ENCODE data around the gene ECHS1. TPM values are rescaled to one million over a fixed set of nuclear protein-coding genes. Genes with fewer than 3 reads are reported as not detected.

ECHS1 gene
- total and polyA plus RNA-seq, 9 of the 15 experiments (the other 6 are each of a cell fraction or from before 2014, with no cell fraction given): 16.6 to 100 (median 68.1) TPM

DNA sequence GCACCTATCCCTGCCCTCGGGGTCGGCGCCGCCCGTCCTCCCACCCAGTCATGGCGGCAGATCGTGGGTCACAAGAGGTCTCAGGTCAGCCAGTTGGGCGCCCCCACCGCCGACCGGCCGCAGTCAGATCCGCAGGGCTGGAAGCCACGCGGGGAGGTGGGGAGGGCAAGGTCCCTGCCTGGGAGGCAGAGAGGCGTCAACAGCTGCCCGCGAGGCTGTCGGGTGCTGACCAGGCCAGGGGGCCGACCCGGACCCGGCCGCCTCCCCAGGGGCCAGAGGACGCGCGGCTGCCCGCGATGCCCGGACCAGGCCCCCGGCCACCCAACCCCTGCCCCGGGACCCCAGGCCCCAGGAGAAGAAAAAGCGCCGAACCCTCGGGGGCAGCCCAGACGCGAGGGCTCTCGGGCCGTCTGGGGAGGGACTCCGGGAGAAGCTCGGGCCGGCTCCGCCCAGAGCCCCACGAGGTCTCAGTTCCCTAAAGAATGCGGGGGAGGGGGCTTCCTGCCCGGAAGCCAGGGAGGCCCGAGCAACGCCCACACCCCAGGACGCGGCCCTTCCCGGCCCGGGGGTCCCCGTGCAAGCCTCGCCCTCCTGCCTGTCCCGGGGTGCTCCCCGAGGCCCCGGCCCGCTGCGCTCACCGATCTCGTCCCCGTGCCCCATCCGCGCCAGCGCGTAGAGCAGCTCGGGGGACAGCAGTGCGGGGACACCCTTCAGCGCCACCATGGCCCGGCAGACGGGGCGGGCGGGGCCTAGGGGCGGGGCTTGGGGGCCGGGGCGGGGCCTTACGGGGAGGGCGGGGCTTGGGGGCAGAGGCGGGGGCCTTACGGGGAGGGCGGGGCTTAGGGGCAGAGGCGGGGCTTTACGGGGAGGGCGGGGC, 15.6 kb downstream of the ECHS1 start, which contains the start of gene FUOM (continued):
- TF ChIP-seq GTF2F1 (IDR thresholded peaks at IDR 0.05; ENCODE audit: low read depth, low read length) (no peak), XRCC5 (IDR thresholded peaks at IDR 0.05; ENCODE audit: low read depth, low read length) (no peak), SMARCA5 (IDR thresholded peaks at IDR 0.05) (no peak), MTA3 (IDR thresholded peaks at IDR 0.05; ENCODE audit: borderline replicate concordance) (no peak), EP400 (IDR thresholded peaks at IDR 0.05) (peak; percentile 63; the same call in 1 of the 2 replicates), TCFL5 (CRISPR knock-in tag; conservative IDR thresholded peaks at IDR 0.05) (no peak), L3MBTL2 (IDR thresholded peaks at IDR 0.05) (peak; percentile 85)
- TF ChIP-seq, protein P1, sequence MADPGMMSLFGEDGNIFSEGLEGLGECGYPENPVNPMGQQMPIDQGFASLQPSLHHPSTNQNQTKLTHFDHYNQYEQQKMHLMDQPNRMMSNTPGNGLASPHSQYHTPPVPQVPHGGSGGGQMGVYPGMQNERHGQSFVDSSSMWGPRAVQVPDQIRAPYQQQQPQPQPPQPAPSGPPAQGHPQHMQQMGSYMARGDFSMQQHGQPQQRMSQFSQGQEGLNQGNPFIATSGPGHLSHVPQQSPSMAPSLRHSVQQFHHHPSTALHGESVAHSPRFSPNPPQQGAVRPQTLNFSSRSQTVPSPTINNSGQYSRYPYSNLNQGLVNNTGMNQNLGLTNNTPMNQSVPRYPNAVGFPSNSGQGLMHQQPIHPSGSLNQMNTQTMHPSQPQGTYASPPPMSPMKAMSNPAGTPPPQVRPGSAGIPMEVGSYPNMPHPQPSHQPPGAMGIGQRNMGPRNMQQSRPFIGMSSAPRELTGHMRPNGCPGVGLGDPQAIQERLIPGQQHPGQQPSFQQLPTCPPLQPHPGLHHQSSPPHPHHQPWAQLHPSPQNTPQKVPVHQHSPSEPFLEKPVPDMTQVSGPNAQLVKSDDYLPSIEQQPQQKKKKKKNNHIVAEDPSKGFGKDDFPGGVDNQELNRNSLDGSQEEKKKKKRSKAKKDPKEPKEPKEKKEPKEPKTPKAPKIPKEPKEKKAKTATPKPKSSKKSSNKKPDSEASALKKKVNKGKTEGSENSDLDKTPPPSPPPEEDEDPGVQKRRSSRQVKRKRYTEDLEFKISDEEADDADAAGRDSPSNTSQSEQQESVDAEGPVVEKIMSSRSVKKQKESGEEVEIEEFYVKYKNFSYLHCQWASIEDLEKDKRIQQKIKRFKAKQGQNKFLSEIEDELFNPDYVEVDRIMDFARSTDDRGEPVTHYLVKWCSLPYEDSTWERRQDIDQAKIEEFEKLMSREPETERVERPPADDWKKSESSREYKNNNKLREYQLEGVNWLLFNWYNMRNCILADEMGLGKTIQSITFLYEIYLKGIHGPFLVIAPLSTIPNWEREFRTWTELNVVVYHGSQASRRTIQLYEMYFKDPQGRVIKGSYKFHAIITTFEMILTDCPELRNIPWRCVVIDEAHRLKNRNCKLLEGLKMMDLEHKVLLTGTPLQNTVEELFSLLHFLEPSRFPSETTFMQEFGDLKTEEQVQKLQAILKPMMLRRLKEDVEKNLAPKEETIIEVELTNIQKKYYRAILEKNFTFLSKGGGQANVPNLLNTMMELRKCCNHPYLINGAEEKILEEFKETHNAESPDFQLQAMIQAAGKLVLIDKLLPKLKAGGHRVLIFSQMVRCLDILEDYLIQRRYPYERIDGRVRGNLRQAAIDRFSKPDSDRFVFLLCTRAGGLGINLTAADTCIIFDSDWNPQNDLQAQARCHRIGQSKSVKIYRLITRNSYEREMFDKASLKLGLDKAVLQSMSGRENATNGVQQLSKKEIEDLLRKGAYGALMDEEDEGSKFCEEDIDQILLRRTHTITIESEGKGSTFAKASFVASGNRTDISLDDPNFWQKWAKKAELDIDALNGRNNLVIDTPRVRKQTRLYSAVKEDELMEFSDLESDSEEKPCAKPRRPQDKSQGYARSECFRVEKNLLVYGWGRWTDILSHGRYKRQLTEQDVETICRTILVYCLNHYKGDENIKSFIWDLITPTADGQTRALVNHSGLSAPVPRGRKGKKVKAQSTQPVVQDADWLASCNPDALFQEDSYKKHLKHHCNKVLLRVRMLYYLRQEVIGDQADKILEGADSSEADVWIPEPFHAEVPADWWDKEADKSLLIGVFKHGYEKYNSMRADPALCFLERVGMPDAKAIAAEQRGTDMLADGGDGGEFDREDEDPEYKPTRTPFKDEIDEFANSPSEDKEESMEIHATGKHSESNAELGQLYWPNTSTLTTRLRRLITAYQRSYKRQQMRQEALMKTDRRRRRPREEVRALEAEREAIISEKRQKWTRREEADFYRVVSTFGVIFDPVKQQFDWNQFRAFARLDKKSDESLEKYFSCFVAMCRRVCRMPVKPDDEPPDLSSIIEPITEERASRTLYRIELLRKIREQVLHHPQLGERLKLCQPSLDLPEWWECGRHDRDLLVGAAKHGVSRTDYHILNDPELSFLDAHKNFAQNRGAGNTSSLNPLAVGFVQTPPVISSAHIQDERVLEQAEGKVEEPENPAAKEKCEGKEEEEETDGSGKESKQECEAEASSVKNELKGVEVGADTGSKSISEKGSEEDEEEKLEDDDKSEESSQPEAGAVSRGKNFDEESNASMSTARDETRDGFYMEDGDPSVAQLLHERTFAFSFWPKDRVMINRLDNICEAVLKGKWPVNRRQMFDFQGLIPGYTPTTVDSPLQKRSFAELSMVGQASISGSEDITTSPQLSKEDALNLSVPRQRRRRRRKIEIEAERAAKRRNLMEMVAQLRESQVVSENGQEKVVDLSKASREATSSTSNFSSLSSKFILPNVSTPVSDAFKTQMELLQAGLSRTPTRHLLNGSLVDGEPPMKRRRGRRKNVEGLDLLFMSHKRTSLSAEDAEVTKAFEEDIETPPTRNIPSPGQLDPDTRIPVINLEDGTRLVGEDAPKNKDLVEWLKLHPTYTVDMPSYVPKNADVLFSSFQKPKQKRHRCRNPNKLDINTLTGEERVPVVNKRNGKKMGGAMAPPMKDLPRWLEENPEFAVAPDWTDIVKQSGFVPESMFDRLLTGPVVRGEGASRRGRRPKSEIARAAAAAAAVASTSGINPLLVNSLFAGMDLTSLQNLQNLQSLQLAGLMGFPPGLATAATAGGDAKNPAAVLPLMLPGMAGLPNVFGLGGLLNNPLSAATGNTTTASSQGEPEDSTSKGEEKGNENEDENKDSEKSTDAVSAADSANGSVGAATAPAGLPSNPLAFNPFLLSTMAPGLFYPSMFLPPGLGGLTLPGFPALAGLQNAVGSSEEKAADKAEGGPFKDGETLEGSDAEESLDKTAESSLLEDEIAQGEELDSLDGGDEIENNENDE (IDR thresholded peaks at IDR 0.05; ENCODE audit: low read depth, low read length): no peak
- TF ChIP-seq, protein P2, sequence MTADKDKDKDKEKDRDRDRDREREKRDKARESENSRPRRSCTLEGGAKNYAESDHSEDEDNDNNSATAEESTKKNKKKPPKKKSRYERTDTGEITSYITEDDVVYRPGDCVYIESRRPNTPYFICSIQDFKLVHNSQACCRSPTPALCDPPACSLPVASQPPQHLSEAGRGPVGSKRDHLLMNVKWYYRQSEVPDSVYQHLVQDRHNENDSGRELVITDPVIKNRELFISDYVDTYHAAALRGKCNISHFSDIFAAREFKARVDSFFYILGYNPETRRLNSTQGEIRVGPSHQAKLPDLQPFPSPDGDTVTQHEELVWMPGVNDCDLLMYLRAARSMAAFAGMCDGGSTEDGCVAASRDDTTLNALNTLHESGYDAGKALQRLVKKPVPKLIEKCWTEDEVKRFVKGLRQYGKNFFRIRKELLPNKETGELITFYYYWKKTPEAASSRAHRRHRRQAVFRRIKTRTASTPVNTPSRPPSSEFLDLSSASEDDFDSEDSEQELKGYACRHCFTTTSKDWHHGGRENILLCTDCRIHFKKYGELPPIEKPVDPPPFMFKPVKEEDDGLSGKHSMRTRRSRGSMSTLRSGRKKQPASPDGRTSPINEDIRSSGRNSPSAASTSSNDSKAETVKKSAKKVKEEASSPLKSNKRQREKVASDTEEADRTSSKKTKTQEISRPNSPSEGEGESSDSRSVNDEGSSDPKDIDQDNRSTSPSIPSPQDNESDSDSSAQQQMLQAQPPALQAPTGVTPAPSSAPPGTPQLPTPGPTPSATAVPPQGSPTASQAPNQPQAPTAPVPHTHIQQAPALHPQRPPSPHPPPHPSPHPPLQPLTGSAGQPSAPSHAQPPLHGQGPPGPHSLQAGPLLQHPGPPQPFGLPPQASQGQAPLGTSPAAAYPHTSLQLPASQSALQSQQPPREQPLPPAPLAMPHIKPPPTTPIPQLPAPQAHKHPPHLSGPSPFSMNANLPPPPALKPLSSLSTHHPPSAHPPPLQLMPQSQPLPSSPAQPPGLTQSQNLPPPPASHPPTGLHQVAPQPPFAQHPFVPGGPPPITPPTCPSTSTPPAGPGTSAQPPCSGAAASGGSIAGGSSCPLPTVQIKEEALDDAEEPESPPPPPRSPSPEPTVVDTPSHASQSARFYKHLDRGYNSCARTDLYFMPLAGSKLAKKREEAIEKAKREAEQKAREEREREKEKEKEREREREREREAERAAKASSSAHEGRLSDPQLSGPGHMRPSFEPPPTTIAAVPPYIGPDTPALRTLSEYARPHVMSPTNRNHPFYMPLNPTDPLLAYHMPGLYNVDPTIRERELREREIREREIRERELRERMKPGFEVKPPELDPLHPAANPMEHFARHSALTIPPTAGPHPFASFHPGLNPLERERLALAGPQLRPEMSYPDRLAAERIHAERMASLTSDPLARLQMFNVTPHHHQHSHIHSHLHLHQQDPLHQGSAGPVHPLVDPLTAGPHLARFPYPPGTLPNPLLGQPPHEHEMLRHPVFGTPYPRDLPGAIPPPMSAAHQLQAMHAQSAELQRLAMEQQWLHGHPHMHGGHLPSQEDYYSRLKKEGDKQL (CRISPR knock-in tag; IDR thresholded peaks at IDR 0.05; ENCODE audit: borderline replicate concordance): no peak
- TF ChIP-seq, protein P3, sequence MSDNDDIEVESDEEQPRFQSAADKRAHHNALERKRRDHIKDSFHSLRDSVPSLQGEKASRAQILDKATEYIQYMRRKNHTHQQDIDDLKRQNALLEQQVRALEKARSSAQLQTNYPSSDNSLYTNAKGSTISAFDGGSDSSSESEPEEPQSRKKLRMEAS (CRISPR knock-in tag; IDR thresholded peaks at IDR 0.05): peak; percentile 68
